ENCODE data around the gene ERVFRD-1. TPM values are rescaled to one million over a fixed set of nuclear protein-coding genes. Genes with fewer than 3 reads are reported as not detected.

Gene ERVFRD-1
- total RNA-seq, 4 donors from 2014 or later, result 0.11 to 0.83 (median 0.27) TPM

GRCh38 chr6:11085758-11086435, 25.6 kb downstream of the ERVFRD-1 start:
- intact Hi-C loops (cut with DNase I), result no loop called here
- WGBS, result 61% methylated on average over 3 of the region's 3 CpGs
- no peak for TF ChIP-seq POLR2A (IDR thresholded peaks at IDR 0.05; ENCODE audit: low read depth)
- no peak for TF ChIP-seq POLR2AphosphoS5 (IDR thresholded peaks at IDR 0.05)
- TF ChIP-seq, protein P1, sequence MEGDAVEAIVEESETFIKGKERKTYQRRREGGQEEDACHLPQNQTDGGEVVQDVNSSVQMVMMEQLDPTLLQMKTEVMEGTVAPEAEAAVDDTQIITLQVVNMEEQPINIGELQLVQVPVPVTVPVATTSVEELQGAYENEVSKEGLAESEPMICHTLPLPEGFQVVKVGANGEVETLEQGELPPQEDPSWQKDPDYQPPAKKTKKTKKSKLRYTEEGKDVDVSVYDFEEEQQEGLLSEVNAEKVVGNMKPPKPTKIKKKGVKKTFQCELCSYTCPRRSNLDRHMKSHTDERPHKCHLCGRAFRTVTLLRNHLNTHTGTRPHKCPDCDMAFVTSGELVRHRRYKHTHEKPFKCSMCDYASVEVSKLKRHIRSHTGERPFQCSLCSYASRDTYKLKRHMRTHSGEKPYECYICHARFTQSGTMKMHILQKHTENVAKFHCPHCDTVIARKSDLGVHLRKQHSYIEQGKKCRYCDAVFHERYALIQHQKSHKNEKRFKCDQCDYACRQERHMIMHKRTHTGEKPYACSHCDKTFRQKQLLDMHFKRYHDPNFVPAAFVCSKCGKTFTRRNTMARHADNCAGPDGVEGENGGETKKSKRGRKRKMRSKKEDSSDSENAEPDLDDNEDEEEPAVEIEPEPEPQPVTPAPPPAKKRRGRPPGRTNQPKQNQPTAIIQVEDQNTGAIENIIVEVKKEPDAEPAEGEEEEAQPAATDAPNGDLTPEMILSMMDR (IDR thresholded peaks at IDR 0.05), result no peak
- H3K27ac ChIP-seq (replicated peaks in 1 of 4), result no peak overlapping the region
- no peak overlapping the region for H3K4me3 ChIP-seq
- H3K9me3 ChIP-seq, result no peaks in the 10 kb centered on the region
- H3K36me3 ChIP-seq, result no peaks in the 10 kb centered on the region
- no peaks in the 10 kb centered on the region for H3K27me3 ChIP-seq
- H3K4me1 ChIP-seq, result no peaks in the 10 kb centered on the region
- no peak for DNase-seq (ENCODE audit: extremely low spot score)

DNA sequence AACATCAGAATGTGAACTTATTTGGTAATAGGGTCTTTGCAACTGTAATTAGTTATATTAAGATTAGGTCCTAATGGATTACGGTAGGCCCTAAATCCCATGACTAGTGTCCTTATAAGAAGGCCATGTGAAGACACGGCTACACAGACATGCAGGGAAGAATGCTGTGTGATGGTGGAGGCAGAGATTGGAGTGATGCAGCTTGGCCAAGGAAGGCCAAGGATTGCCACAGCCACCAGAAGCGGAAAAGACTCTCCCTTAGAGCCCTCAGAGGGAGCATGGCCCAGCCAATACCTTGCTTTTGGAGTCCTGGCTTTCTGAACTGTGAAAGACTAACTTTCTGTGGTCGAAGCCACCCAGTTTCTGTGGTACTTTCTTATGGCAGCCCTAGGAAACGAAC, 27.6 kb downstream of the ERVFRD-1 start:
- Histone ChIP-seq H3K36me3 (no peaks in the 10 kb centered on the region), H3K9me3 (no peaks in the 10 kb centered on the region), H3K4me1 (no peaks in the 10 kb centered on the region), H3K27me3 (no peaks in the 10 kb centered on the region), H3K4me3 (no peak overlapping the region), H3K27ac (replicated peaks in 1 of 4) (no peak overlapping the region)
- no peak for DNase-seq (ENCODE audit: extremely low spot score)
- 98% methylated on average over 5 of the region's 5 CpGs for WGBS
- intact Hi-C loops (cut with DNase I), result no loop called here
- TF ChIP-seq, protein P1 (IDR thresholded peaks at IDR 0.05), result no peak
- TF ChIP-seq POLR2AphosphoS5 (IDR thresholded peaks at IDR 0.05) (no peak), POLR2A (IDR thresholded peaks at IDR 0.05; ENCODE audit: low read depth) (no peak), EP300 (IDR thresholded peaks at IDR 0.05) (no peak)

DNA sequence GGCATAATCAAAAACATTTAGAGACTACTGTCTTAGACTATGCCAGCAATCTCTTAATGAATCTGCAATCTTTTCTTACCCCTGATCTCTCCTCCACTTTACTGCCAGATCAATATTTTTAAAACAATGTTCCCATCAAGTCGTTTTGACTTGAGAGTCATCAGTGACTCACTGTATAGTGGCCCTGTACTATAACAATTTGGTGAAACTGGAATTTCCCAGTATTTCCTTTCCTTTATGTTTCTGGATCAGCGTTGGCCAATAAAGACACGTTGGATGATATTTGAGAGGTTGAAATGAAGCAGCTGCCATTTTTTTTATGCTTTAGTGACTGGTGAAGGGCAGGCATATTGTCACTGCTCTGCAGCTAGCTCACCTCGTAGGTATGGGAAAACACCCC, 28.0 kb downstream of the ERVFRD-1 start:
- Histone ChIP-seq H3K4me3 (no peak overlapping the region), H3K27me3 (no peaks in the 10 kb centered on the region), H3K4me1 (no peaks in the 10 kb centered on the region), H3K36me3 (no peaks in the 10 kb centered on the region), H3K9me3 (no peaks in the 10 kb centered on the region), H3K27ac (replicated peaks in 1 of 4) (no peak overlapping the region)
- DNase-seq (ENCODE audit: extremely low spot score), result no peak
- intact Hi-C loops (cut with DNase I), result no loop called here
- 66% methylated on average over 4 of the region's 4 CpGs for WGBS
- TF ChIP-seq, protein P1 (IDR thresholded peaks at IDR 0.05), result no peak
- TF ChIP-seq POLR2AphosphoS5 (IDR thresholded peaks at IDR 0.05) (no peak), POLR2A (IDR thresholded peaks at IDR 0.05; ENCODE audit: low read depth) (no peak), EP300 (IDR thresholded peaks at IDR 0.05) (no peak)

DNA sequence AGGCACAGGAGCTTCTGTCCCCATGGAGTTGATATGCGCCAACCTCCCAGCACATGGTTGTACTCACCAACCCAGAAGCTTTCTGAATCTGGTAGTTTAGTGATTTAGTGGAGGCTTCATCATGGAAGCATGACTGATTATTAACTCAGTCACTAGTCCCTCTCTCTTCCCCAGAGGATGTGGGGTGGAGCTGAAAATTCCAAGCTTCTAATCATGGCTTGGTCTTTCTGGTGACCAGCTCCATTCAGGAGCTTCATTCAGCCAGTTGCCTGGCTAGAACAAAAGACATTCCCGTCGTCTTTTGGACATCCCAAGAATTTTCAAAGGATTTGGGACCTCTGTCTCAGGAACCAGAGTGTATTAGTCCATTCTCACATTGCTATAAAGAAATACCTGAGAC, 31.2 kb downstream of the ERVFRD-1 start:
- DNase-seq (ENCODE audit: extremely low spot score), result no peak
- Histone ChIP-seq H3K4me3 (no peak overlapping the region), H3K4me1 (no peaks in the 10 kb centered on the region), H3K27me3 (no peaks in the 10 kb centered on the region), H3K36me3 (no peaks in the 10 kb centered on the region), H3K27ac (replicated peaks in 1 of 4) (no peak overlapping the region), H3K9me3 (no peaks in the 10 kb centered on the region)
- TF ChIP-seq, protein P1 (IDR thresholded peaks at IDR 0.05), result no peak
- no peak for TF ChIP-seq POLR2AphosphoS5 (IDR thresholded peaks at IDR 0.05)
- TF ChIP-seq EP300 (IDR thresholded peaks at IDR 0.05), result no peak
- TF ChIP-seq POLR2A (IDR thresholded peaks at IDR 0.05; ENCODE audit: low read depth), result no peak
- intact Hi-C loops (cut with DNase I), result no loop called here
- WGBS, result 59% methylated on average over 3 of the region's 3 CpGs

DNA sequence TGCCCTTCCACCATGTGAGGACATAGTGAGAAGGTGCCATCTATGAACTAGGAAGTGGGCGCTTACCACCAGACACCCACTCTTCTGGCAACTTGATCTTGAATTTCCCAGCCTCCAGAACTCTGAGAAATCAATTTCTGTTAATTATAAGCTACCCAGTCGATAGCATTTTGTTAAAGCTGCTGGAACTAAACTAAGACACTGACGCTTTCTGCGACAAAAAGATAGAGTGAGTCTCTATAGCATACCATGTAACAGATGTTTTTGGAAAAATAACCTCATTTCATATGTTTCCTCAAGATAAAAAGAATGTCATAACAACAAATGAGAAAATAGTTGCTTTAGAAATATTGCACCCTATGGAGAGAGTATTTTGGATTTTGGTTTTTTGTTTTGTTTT, 33.3 kb downstream of the ERVFRD-1 start:
- intact Hi-C loops (cut with DNase I), result no loop called here
- no peaks in the 10 kb centered on the region for H3K4me1 ChIP-seq
- no peak overlapping the region for H3K4me3 ChIP-seq
- no peak for DNase-seq (ENCODE audit: extremely low spot score)
- H3K27me3 ChIP-seq, result no peaks in the 10 kb centered on the region
- TF ChIP-seq, protein P1 (IDR thresholded peaks at IDR 0.05), result no peak
- TF ChIP-seq POLR2AphosphoS5 (IDR thresholded peaks at IDR 0.05) (no peak), POLR2A (IDR thresholded peaks at IDR 0.05; ENCODE audit: low read depth) (no peak), EP300 (IDR thresholded peaks at IDR 0.05) (no peak)
- no peaks in the 10 kb centered on the region for H3K36me3 ChIP-seq
- H3K9me3 ChIP-seq, result no peaks in the 10 kb centered on the region
- no peak overlapping the region for H3K27ac ChIP-seq (replicated peaks in 1 of 4)
- 91% methylated on average over 4 of the region's 4 CpGs for WGBS

Measured in esophagus muscularis mucosa (tissue), 4 donors.